HG03095 (cell line): ENCODE data around the gene PDK3.

Experiments used
- ATAC-seq: cut with Tn5 transposase; IDR thresholded peaks from one replicate; pipeline ENCODE4 v1.9.1; 2021; ENCODE audit warnings: moderate library complexity; ENCODE audit not compliant: unreplicated experiment

PDK3 gene

GRCh38 chrX:24464836-24465531 lies at the start of gene PDK3:
TSS of gene PDK3 (plus strand) at chrX:24465286. CDS start at chrX:24465456, 170 bp downstream.
- peak; percentile 92 for ATAC-seq

GRCh38 chrX:24415921-24416320 lies 49.2 kb upstream of the PDK3 start:
- ATAC-seq: no peak

- no peak for ATAC-seq
Measured at GRCh38 chrX:24423960-24424359, 41.1 kb upstream of the PDK3 start.

GRCh38 chrX:24424948-24425347 lies 40.1 kb upstream of the PDK3 start:
- ATAC-seq: no peak

- no peak for ATAC-seq
Measured at GRCh38 chrX:24425806-24426205, 39.3 kb upstream of the PDK3 start.

GRCh38 chrX:24426340-24426913 lies 38.7 kb upstream of the PDK3 start:
- no peak for ATAC-seq

GRCh38 chrX:24426921-24427746 lies 38.0 kb upstream of the PDK3 start:
- ATAC-seq: no peak

GRCh38 chrX:24427747-24428019 lies 37.4 kb upstream of the PDK3 start:
- no peak for ATAC-seq

GRCh38 chrX:24428516-24428915 lies 36.6 kb upstream of the PDK3 start:
- no peak for ATAC-seq

GRCh38 chrX:24435060-24435459 lies 30.0 kb upstream of the PDK3 start:
- no peak for ATAC-seq

GRCh38 chrX:24443918-24444317 lies 21.2 kb upstream of the PDK3 start:
- no peak for ATAC-seq

GRCh38 chrX:24444645-24445044 lies 20.4 kb upstream of the PDK3 start:
- no peak for ATAC-seq

GRCh38 chrX:24448762-24449250 lies 16.3 kb upstream of the PDK3 start:
- no peak for ATAC-seq

- no peak for ATAC-seq
Measured at GRCh38 chrX:24463077-24463476, 2.0 kb upstream of the PDK3 start.

- no peak for ATAC-seq
Measured at GRCh38 chrX:24464498-24464835, 619 bp upstream of the PDK3 start.

GRCh38 chrX:24465532-24465865 lies 413 bp downstream of the PDK3 start:
- peak; percentile 9 for ATAC-seq

GRCh38 chrX:24466025-24466424 lies 939 bp downstream of the PDK3 start:
- no peak for ATAC-seq

GRCh38 chrX:24468245-24468644 lies 3.2 kb downstream of the PDK3 start:
- ATAC-seq: no peak

GRCh38 chrX:24471808-24472207 lies 6.7 kb downstream of the PDK3 start:
- no peak for ATAC-seq

- ATAC-seq: no peak
Measured at GRCh38 chrX:24475480-24475879, 10.4 kb downstream of the PDK3 start.

- ATAC-seq: no peak
Measured at GRCh38 chrX:24478509-24478908, 13.4 kb downstream of the PDK3 start.

GRCh38 chrX:24479924-24480323 lies 14.8 kb downstream of the PDK3 start:
- ATAC-seq: peak; percentile 89
